Neutrophil (primary cell): ENCODE measurements around the gene DDHD1.

Experiments
- H3K27ac ChIP-seq: fragments of 200-600 bp; sonication (generic); 2 replicates; pipeline ENCODE4 v1.5.1; 2016; ENCODE audit warnings: mild to moderate bottlenecking, moderate library complexity
- H3K27me3 ChIP-seq: fragments of 200-600 bp; sonication (generic); 2 replicates; pipeline ENCODE4 v1.6.0; 2016; ENCODE audit warnings: mild to moderate bottlenecking
- H3K36me3 ChIP-seq: fragments of 200-600 bp; sonication (generic); 2 replicates; pipeline ENCODE4 v1.5.1; 2017
- H3K4me1 ChIP-seq, 2 experiments: fragments of 200-600 bp in 1 of 2; sonication (generic) in 1 of 2; 1 replicate in 1 of 2; 2 replicates in 1 of 2; pipeline versions ENCODE4 v1.5.1 to v1.6.1; 2013 to 2016; ENCODE audit warnings: low read depth in 1 of 2, low read length in 1 of 2, mild to moderate bottlenecking in 1 of 2, moderate library complexity in 1 of 2; ENCODE audit not compliant: control insufficient read depth in 1 of 2, insufficient read depth in 1 of 2
- H3K4me3 ChIP-seq, 2 experiments: fragments of 200-600 bp in 1 of 2; sonication (generic) in 1 of 2; 1 replicate in 1 of 2; 2 replicates in 1 of 2; pipeline ENCODE4 v1.5.1; 2013 to 2016; ENCODE audit warnings: low read depth in 1 of 2, low read length in 1 of 2, mild to moderate bottlenecking in 1 of 2, moderate library complexity in 1 of 2
- H3K9me3 ChIP-seq: fragments of 200-600 bp; sonication (generic); 2 replicates; pipeline ENCODE4 v1.5.1; 2016
- CTCF ChIP-seq: fragments of 200-600 bp; sonication (generic); IDR thresholded peaks from 2 replicates; pipeline ENCODE4 v1.5.1; 2016; ENCODE audit warnings: antibody characterized with exemption

Gene DDHD1

GRCh38 chr14:53152887-53153701, at the start of gene DDHD1:
Gene DDHD1, minus strand, starts transcription at chr14:53153323. Its CDS starts 225 bp downstream, at chr14:53153098.
- Histone ChIP-seq H3K9me3 (no peaks in the 10 kb centered on the region), H3K27me3 (peaks cover 21% of the 10 kb centered on the region), H3K4me3 (peak within 1 kb of the TSS; percentile 69 to 71), H3K36me3 (no peaks in the 10 kb centered on the region), H3K27ac (peak within 1 kb of the TSS; percentile 62), H3K4me1 (peaks cover 12 to 18% of the 10 kb centered on the region in 2 experiments)
- TF ChIP-seq CTCF: no peak

DNA sequence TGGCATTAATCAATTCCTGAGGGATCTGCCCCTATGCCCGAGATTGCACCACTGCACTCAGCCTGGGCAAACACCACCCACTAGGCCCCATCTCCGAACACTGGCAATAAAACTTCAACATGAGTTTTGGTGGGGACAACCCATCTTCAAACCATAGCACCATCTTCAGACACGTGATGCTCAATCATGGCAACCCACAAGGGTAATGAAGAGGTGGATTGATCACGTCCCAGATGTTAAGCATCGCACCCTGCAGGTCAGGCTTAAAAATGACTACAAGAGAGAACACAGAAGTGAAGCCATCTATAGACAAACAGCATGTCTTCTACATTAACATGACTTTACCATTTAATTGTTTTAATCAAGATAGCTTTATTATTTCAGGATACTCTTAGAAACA, 42.8 kb upstream of the DDHD1 start:
- Histone ChIP-seq H3K4me3 (no peak overlapping the region), H3K27me3 (no peaks in the 10 kb centered on the region), H3K27ac (no peak overlapping the region), H3K4me1 (no peaks in the 10 kb centered on the region), H3K9me3 (no peaks in the 10 kb centered on the region), H3K36me3 (no peaks in the 10 kb centered on the region)
- no peak for TF ChIP-seq CTCF

- Histone ChIP-seq H3K36me3 (no peaks in the 10 kb centered on the region), H3K9me3 (no peaks in the 10 kb centered on the region), H3K4me3 (no peak overlapping the region), H3K27me3 (no peaks in the 10 kb centered on the region), H3K27ac (no peak overlapping the region), H3K4me1 (no peaks in the 10 kb centered on the region)
- no peak for TF ChIP-seq CTCF
These were observed 40.1 kb upstream of the DDHD1 start for GRCh38 chr14:53193193-53193592.

DNA sequence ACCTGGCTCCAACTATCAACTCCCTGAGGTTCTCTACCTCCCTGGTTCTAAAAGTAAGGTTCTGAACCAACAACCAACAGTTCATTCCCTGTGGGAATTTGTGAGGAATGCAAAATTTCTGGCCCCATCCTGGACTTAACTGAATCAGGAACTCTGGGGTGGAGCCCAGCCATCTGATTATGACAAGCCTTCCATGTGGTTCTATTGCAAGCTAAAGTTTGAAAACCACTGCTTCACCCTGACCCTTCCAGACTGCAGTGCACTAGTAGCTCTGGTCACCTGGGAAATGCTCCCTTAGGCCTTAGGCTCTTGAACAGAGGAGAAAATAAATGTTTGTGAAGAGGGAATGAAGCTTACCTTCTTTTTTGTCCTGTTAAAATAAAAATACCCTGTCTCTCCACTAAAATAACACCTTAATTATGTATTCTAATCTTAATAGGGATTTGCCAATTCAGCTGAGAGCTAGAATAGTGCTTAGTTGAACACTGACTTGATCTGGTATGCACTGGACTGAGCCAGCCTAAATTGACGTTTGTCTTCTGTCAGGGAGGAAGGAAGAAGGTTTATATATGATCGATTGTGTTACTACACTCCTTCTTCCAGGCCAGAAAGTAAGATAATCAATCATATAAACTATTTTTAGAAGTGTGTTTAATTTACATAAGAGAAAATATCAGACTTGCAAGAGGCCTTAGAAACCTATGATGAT, 39.1 kb upstream of the DDHD1 start:
- Histone ChIP-seq H3K27me3 (no peaks in the 10 kb centered on the region), H3K27ac (no peak overlapping the region), H3K36me3 (no peaks in the 10 kb centered on the region), H3K9me3 (no peaks in the 10 kb centered on the region), H3K4me3 (no peak overlapping the region), H3K4me1 (no peaks in the 10 kb centered on the region)
- TF ChIP-seq CTCF: no peak

DNA sequence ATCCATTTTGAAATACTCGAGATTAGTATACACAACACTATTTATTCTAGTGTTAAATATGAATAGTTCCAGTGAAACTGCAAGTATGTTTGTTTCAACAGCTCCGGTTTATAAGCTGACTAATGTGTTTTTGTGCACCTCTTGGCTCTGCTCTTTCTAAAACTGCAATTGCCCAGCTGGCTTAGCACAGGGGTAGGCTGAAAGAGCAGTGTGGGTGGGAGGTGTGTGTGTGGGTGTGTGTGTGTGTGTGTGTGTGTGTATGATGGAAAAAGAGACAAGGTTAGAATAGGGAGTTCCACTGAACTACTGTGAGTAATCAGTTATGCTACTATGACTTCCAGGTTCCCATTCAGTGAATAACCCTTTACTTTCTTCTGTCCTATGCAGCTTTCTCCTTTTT, 37.8 kb upstream of the DDHD1 start:
- no peaks in the 10 kb centered on the region for H3K9me3 ChIP-seq
- H3K27ac ChIP-seq: no peak overlapping the region
- TF ChIP-seq CTCF: no peak
- H3K36me3 ChIP-seq: no peaks in the 10 kb centered on the region
- no peak overlapping the region for H3K4me3 ChIP-seq
- H3K4me1 ChIP-seq: no peaks in the 10 kb centered on the region
- no peaks in the 10 kb centered on the region for H3K27me3 ChIP-seq
